A673 (cell line): ENCODE results near the gene CHAF1A.

ENCODE experiments used
- CTCF ChIP-seq: fragments of 300-800, 200-600 bp; sonication (generic); conservative IDR thresholded peaks from 2 replicates; pipeline ENCODE4 v1.5.1; 2017; ENCODE audit warnings: low read depth, mild to moderate bottlenecking, antibody characterized with exemption, low read length, moderate library complexity, mixed read lengths
- EZH2 ChIP-seq: fragments of 200-600 bp; sonication (generic); IDR thresholded peaks from 2 replicates; pipeline ENCODE4 v1.6.1; 2017; ENCODE audit warnings: borderline replicate concordance, low read depth, mild to moderate bottlenecking, mixed read lengths, antibody characterized with exemption, low read length; ENCODE audit not compliant: poor library complexity, severe bottlenecking

GRCh38 chr19:4428326-4428975 lies 26.0 kb downstream of the CHAF1A start:
- TF ChIP-seq CTCF (no peak), EZH2 (no peak)
